SK-N-SH treated with all-trans-retinoic acid at 6 μM for 48 hours (cell line): ENCODE data around the gene C14orf119.

Source experiments
- ATAC-seq: fragments of 200-7000 bp; cut with Tn5 transposase; 3 replicates; pipeline ENCODE4 v1.9.1; 2020; ENCODE audit warnings: mild to moderate bottlenecking, moderate library complexity
- ARNTL ChIP-seq: fragments of 450-650 bp; formaldehyde crosslinking; IDR thresholded peaks from 2 replicates; pipeline ENCODE4 v1.5.0; 2020; ENCODE audit warnings: low read depth, mild to moderate bottlenecking, moderate library complexity, borderline replicate concordance
- BACH2 ChIP-seq: fragments of 250-450 bp; sonication (Bioruptor Pico); IDR thresholded peaks from 2 replicates; pipeline ENCODE4 v1.9.0; 2021; ENCODE audit warnings: mild to moderate bottlenecking, borderline replicate concordance
- ESRRG ChIP-seq: fragments of 250-450 bp; sonication (Bioruptor Pico); IDR thresholded peaks from 2 replicates; pipeline ENCODE4 v1.6.1; 2021; ENCODE audit warnings: mild to moderate bottlenecking
- GLIS3 ChIP-seq: fragments of 250-450 bp; sonication (Bioruptor Pico); IDR thresholded peaks from 2 replicates; pipeline ENCODE4 v1.5.0; 2020; ENCODE audit warnings: mild to moderate bottlenecking, moderate library complexity
- ISL1 ChIP-seq: fragments of 250-450 bp; sonication (Bioruptor Pico); IDR thresholded peaks from 2 replicates; pipeline ENCODE4 v2.1.2; 2022; ENCODE audit warnings: mild to moderate bottlenecking, moderate library complexity
- OSR1 ChIP-seq: fragments of 250-450 bp; sonication (Bioruptor Pico); IDR thresholded peaks from 2 replicates; pipeline ENCODE4 v1.8.0; 2022; ENCODE audit warnings: moderate library complexity, mild to moderate bottlenecking, inconsistent platforms
- PPARA ChIP-seq: fragments of 250-450 bp; sonication (Bioruptor Pico); IDR thresholded peaks from 2 replicates; pipeline ENCODE4 v1.5.0; 2020; ENCODE audit warnings: mild to moderate bottlenecking, borderline replicate concordance
- SNAI2 ChIP-seq: fragments of 250-450 bp; sonication (Bioruptor Pico); IDR thresholded peaks from 2 replicates; pipeline ENCODE4 v1.5.0; 2020; ENCODE audit warnings: mild to moderate bottlenecking, moderate library complexity
- TCF4 ChIP-seq: fragments of 250-450 bp; sonication (Bioruptor Pico); IDR thresholded peaks from 2 replicates; pipeline ENCODE4 v1.8.0; 2021; ENCODE audit warnings: mild to moderate bottlenecking, moderate library complexity, borderline replicate concordance
- TOX ChIP-seq: fragments of 250-450 bp; sonication (Bioruptor Pico); IDR thresholded peaks from 2 replicates; pipeline ENCODE4 v1.8.0; 2021; ENCODE audit warnings: mild to moderate bottlenecking, moderate library complexity, borderline replicate concordance
- ZC3H10 ChIP-seq: fragments of 250-450 bp; sonication (Bioruptor Pico); IDR thresholded peaks from 2 replicates; pipeline ENCODE4 v1.5.1; 2021; ENCODE audit warnings: mild to moderate bottlenecking, moderate library complexity
- ZFP3 ChIP-seq: fragments of 250-450 bp; sonication (Bioruptor Pico); IDR thresholded peaks from 2 replicates; pipeline ENCODE4 v1.5.0; 2020; ENCODE audit warnings: mild to moderate bottlenecking, moderate library complexity
- ZFP30 ChIP-seq: fragments of 450-650 bp; formaldehyde crosslinking; IDR thresholded peaks from 2 replicates; pipeline ENCODE4 v1.5.0; 2022; ENCODE audit warnings: mild to moderate bottlenecking, moderate library complexity
- ZNF565 ChIP-seq: fragments of 450-650 bp; formaldehyde crosslinking; conservative IDR thresholded peaks from 2 replicates; pipeline ENCODE4 v1.5.0; 2020; ENCODE audit warnings: low read depth, mild to moderate bottlenecking, moderate library complexity
- ZNF70 ChIP-seq: fragments of 450-650 bp; formaldehyde crosslinking; IDR thresholded peaks from 2 replicates; pipeline ENCODE4 v1.5.0; 2020; ENCODE audit warnings: mild to moderate bottlenecking, moderate library complexity
- ZNF8 ChIP-seq: fragments of 450-650 bp; formaldehyde crosslinking; IDR thresholded peaks from 2 replicates; pipeline ENCODE4 v1.5.0; 2020; ENCODE audit warnings: mild to moderate bottlenecking, moderate library complexity
- TF ChIP-seq, protein P1 (sequence below): fragments of 250-450 bp; sonication (Bioruptor Pico); IDR thresholded peaks from 2 replicates; pipeline ENCODE4 v1.8.0; 2020; ENCODE audit warnings: mild to moderate bottlenecking, moderate library complexity, borderline replicate concordance
- TF ChIP-seq, protein P2 (sequence below): fragments of 250-450 bp; sonication (Bioruptor Pico); IDR thresholded peaks from 2 replicates; pipeline ENCODE4 v1.8.0; 2021; ENCODE audit warnings: low read depth, mild to moderate bottlenecking, moderate library complexity, borderline replicate concordance
- TF ChIP-seq, protein P3 (sequence below): fragments of 250-450 bp; sonication (Bioruptor Pico); IDR thresholded peaks from 2 replicates; pipeline ENCODE4 v1.5.1; 2020; ENCODE audit warnings: low read depth, mild to moderate bottlenecking, moderate library complexity
- TF ChIP-seq, protein P4 (sequence below): fragments of 250-450 bp; sonication (Bioruptor Pico); IDR thresholded peaks from 2 replicates; pipeline ENCODE4 v1.5.1; 2021; ENCODE audit warnings: mild to moderate bottlenecking, moderate library complexity

The C14orf119 gene, protein sequence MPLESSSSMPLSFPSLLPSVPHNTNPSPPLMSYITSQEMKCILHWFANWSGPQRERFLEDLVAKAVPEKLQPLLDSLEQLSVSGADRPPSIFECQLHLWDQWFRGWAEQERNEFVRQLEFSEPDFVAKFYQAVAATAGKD

DNA sequence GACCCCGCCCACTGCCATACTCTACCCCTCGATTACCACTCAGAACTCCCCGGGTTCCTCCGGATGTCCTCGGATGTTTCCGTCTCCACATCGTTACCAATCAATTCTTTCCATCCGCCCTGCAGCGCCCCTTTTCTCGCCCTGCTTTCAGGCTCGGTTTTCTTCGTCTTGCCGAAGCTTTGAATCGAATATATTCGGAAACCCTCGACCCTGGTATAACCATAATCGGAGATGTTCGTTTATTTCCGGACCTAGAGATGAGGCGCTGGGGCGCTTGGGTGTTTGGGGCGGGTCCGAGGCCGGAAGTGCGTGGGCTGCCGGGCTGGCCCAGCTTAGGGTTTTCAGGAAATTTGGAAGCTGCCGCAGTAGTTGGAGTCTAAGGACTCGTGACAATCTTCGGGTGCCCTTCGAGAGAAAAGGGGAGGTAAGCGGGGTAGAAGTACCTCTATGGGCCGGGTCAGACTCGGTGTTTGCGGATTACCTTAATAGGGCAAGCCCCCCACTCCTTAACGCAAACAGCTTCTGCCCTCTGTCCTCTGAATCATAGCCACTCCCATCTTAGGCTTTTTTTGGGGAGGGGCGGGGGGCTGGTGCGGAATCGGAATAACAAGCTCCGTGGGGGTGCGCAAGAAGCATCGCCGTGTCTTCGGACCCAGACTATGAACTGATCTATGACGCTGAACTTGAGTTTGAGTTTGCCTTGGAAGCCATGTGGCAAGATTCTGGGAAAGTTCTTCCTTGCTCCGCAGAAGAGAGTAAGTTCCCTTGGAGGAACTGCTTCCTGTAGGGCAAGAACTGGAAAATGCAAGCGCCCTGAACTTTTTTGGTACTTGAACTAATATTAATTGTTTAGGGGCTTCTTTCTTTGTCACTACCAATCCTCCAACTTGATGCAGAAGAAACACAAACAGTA lies at the start of gene C14orf119:
C14orf119 (plus strand) TSS at position 310 of the 913 bp plus-strand sequence. CDS start 2,154 bp downstream, outside the sequence.
- ATAC-seq: peak; percentile 94
- TF ChIP-seq, protein P1, sequence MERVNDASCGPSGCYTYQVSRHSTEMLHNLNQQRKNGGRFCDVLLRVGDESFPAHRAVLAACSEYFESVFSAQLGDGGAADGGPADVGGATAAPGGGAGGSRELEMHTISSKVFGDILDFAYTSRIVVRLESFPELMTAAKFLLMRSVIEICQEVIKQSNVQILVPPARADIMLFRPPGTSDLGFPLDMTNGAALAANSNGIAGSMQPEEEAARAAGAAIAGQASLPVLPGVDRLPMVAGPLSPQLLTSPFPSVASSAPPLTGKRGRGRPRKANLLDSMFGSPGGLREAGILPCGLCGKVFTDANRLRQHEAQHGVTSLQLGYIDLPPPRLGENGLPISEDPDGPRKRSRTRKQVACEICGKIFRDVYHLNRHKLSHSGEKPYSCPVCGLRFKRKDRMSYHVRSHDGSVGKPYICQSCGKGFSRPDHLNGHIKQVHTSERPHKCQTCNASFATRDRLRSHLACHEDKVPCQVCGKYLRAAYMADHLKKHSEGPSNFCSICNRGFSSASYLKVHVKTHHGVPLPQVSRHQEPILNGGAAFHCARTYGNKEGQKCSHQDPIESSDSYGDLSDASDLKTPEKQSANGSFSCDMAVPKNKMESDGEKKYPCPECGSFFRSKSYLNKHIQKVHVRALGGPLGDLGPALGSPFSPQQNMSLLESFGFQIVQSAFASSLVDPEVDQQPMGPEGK (CRISPR knock-in tag): peak; percentile 86; the same call in 1 of the 2 replicates
- TF ChIP-seq ZFP3 (CRISPR knock-in tag) (peak; percentile 22; the same call in 1 of the 2 replicates), BACH2 (no peak), ZC3H10 (no peak), ZFP30 (CRISPR knock-in tag) (no peak)

DNA sequence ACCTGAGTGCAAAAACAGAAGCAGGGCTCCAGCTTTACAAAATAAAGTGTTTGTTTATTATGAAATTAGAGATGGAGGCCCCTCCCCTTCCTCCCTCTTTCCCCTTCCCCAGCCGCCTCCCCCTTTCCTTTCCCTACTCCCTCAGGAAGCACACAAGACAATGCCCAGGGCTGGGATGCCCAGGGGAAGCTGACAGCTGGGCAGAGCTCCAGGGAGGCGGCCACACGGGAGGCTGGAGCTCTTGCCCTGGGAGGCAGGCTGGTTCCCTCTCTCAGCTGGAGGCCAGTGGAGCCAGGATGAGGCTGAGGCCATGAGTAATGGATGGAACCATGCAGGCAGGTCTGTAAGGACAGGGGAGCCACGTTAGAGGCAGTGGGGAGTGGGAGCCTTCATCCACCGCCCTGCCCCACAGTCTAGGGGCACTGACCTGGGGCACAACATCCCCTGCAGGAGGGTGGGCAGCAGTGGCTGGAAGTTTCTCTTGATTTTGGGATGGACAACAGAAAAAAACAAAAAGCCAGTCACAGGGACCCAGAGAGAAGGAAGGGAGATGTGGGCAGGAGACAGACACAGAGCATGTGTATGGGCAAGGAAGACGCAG lies 48.2 kb upstream of the C14orf119 start:
- no peak for TF ChIP-seq ESRRG
- TF ChIP-seq ZFP3 (CRISPR knock-in tag): no peak
- no peak for TF ChIP-seq TCF4
- TF ChIP-seq, protein P2, sequence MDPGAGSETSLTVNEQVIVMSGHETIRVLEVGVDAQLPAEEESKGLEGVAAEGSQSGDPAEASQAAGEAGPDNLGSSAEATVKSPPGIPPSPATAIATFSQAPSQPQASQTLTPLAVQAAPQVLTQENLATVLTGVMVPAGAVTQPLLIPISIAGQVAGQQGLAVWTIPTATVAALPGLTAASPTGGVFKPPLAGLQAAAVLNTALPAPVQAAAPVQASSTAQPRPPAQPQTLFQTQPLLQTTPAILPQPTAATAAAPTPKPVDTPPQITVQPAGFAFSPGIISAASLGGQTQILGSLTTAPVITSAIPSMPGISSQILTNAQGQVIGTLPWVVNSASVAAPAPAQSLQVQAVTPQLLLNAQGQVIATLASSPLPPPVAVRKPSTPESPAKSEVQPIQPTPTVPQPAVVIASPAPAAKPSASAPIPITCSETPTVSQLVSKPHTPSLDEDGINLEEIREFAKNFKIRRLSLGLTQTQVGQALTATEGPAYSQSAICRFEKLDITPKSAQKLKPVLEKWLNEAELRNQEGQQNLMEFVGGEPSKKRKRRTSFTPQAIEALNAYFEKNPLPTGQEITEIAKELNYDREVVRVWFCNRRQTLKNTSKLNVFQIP (CRISPR knock-in tag): no peak
- no peak for TF ChIP-seq ISL1 (CRISPR knock-in tag)
- TF ChIP-seq OSR1 (CRISPR knock-in tag): no peak
- no peak for TF ChIP-seq PPARA
- no peak for TF ChIP-seq ZNF8 (CRISPR knock-in tag)
- no peak for TF ChIP-seq ZC3H10
- no peak for TF ChIP-seq ZNF565 (CRISPR knock-in tag)
- TF ChIP-seq, protein P3, sequence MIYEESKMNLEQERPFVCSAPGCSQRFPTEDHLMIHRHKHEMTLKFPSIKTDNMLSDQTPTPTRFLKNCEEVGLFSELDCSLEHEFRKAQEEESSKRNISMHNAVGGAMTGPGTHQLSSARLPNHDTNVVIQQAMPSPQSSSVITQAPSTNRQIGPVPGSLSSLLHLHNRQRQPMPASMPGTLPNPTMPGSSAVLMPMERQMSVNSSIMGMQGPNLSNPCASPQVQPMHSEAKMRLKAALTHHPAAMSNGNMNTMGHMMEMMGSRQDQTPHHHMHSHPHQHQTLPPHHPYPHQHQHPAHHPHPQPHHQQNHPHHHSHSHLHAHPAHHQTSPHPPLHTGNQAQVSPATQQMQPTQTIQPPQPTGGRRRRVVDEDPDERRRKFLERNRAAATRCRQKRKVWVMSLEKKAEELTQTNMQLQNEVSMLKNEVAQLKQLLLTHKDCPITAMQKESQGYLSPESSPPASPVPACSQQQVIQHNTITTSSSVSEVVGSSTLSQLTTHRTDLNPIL (CRISPR knock-in tag): no peak
- no peak for TF ChIP-seq TOX (CRISPR knock-in tag)
- TF ChIP-seq GLIS3 (CRISPR knock-in tag): no peak
- TF ChIP-seq, protein P4, sequence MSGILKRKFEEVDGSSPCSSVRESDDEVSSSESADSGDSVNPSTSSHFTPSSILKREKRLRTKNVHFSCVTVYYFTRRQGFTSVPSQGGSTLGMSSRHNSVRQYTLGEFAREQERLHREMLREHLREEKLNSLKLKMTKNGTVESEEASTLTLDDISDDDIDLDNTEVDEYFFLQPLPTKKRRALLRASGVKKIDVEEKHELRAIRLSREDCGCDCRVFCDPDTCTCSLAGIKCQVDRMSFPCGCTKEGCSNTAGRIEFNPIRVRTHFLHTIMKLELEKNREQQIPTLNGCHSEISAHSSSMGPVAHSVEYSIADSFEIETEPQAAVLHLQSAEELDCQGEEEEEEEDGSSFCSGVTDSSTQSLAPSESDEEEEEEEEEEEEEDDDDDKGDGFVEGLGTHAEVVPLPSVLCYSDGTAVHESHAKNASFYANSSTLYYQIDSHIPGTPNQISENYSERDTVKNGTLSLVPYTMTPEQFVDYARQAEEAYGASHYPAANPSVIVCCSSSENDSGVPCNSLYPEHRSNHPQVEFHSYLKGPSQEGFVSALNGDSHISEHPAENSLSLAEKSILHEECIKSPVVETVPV (CRISPR knock-in tag): no peak
- no peak for TF ChIP-seq SNAI2
- ATAC-seq: peak; percentile 59

DNA sequence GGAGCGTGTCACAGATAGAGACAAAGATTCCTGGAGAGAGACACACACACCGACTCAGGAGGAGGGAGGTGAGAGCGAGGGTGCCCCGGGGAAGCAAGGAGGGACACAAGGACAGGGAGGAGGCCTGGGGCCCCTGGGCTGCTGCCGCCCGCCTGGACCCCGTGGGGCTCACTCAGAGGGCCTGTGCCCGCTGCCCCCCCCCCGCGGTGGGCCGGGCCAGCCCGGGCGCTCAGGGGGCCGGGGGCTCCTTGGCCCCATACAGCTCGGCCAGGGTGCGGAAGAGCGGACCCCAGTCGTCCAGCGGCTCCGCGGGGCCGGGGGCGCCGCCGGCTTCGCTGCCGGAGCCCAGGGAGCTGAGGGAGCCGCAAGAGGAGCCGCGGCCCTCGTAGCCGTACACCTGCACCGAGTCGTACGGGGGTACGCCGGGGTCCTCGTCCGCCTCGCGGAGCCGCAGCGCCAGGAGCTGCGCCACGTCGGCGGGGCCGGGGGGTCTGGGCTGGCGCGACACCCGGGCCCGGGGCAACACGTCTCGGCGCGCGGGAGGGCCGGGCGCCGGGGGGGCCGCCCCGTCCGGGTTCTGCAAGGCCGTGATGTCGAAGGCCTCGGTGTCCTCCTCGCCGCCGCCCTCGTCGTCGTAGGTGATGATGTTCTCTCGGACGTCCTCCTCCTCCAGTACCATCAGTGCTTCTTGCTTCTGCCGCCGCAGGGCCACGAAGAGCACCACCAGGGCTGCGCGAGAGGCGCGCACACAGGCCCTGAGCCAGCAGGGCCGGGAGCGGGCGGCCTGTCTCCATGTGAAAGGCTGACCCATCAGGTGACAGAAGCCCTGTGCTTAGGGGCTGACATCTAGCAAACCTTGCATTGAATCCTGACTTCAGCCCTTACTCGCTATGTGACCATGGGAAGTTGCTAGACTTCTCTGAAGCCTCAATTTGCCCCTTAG lies 47.3 kb upstream of the C14orf119 start:
- ATAC-seq: no peak
- TF ChIP-seq, protein P1 (CRISPR knock-in tag): no peak
- TF ChIP-seq, protein P4 (CRISPR knock-in tag): no peak
- TF ChIP-seq ZFP30 (CRISPR knock-in tag) (no peak), ZNF8 (CRISPR knock-in tag) (no peak), ISL1 (CRISPR knock-in tag) (no peak), SNAI2 (no peak), GLIS3 (CRISPR knock-in tag) (no peak), BACH2 (no peak), TCF4 (no peak), ZNF70 (CRISPR knock-in tag) (no peak), ZNF565 (CRISPR knock-in tag) (no peak), PPARA (no peak), ZC3H10 (no peak), ARNTL (CRISPR knock-in tag) (no peak), ZFP3 (CRISPR knock-in tag) (no peak), TOX (CRISPR knock-in tag) (no peak)
- TF ChIP-seq, all 23 proteins: peak for 0
